Keratinocyte (primary cell): ENCODE results near the gene KLC3. TPM values are rescaled to one million over a fixed set of nuclear protein-coding genes. Genes with fewer than 3 reads are reported as not detected.

Source experiments
- DNase-seq: peaks from one replicate; pipeline ENCODE4 v3.0.0-alpha.2; 2011; ENCODE audit warnings: low read depth, missing footprints, low spot score
- FAIRE-seq: peaks from 2 replicates; lab custom pipeline; 2011; peaks lifted over from hg19 to GRCh38; lab: Jason Lieb, UNC
- H2AFZ ChIP-seq: 2 replicates; pipeline ENCODE4 v1.6.0; 2012; ENCODE audit warnings: low read length, control low read depth, inconsistent platforms; ENCODE audit not compliant: control insufficient read depth
- H3K27ac ChIP-seq: 2 replicates; pipeline ENCODE4 v1.5.1; 2011; ENCODE audit warnings: low read length; ENCODE audit not compliant: control insufficient read depth, insufficient read depth
- H3K27me3 ChIP-seq: 3 replicates; pipeline ENCODE4 v1.6.0; 2011; ENCODE audit warnings: low read length; ENCODE audit not compliant: control insufficient read depth, insufficient read depth; ENCODE audit errors: extremely low read depth
- H3K36me3 ChIP-seq, 2 experiments: 2 replicates in 1 of 2; 3 replicates in 1 of 2; pipeline ENCODE4 v1.5.1; 2011; ENCODE audit warnings: low read length in 2 of 2, mild to moderate bottlenecking in 1 of 2; ENCODE audit not compliant: control insufficient read depth in 2 of 2, insufficient read depth in 2 of 2; ENCODE audit errors: extremely low read depth in 1 of 2
- H3K4me1 ChIP-seq: 3 replicates; pipeline ENCODE4 v1.5.1; 2011; ENCODE audit warnings: low read length; ENCODE audit not compliant: control insufficient read depth, insufficient read depth; ENCODE audit errors: extremely low read depth
- H3K4me2 ChIP-seq: 3 replicates; pipeline ENCODE4 v1.6.0; 2011; ENCODE audit warnings: low read depth, low read length; ENCODE audit not compliant: control insufficient read depth, insufficient read depth; ENCODE audit errors: extremely low read depth
- H3K4me3 ChIP-seq, 3 experiments: fragments of 200-600 bp in 1 of 3; sonication (generic) in 1 of 3; 2 replicates in 2 of 3; 3 replicates in 1 of 3; pipeline ENCODE4 v1.5.1; 2011 to 2016; ENCODE audit warnings: low read length in 3 of 3, mild to moderate bottlenecking in 3 of 3, control low read depth in 2 of 3, inconsistent platforms in 1 of 3, low read depth in 1 of 3, mixed read lengths in 1 of 3, mixed run types in 1 of 3, moderate library complexity in 1 of 3; ENCODE audit not compliant: control insufficient read depth in 2 of 3, insufficient read depth in 2 of 3; ENCODE audit errors: extremely low read depth in 1 of 3
- H3K79me2 ChIP-seq: 2 replicates; pipeline ENCODE4 v1.6.0; 2012; ENCODE audit warnings: low read length; ENCODE audit not compliant: control insufficient read depth, insufficient read depth
- H3K9ac ChIP-seq: 3 replicates; pipeline ENCODE4 v1.6.0; 2011; ENCODE audit warnings: low read length; ENCODE audit not compliant: control insufficient read depth, insufficient read depth; ENCODE audit errors: extremely low read depth
- H3K9me1 ChIP-seq: 3 replicates; pipeline ENCODE4 v1.6.0; 2011; ENCODE audit warnings: low read length; ENCODE audit not compliant: control insufficient read depth, insufficient read depth; ENCODE audit errors: extremely low read depth
- H3K9me3 ChIP-seq: 2 replicates; pipeline ENCODE4 v1.5.1; 2012; ENCODE audit warnings: low read depth, low read length; ENCODE audit not compliant: control insufficient read depth
- H4K20me1 ChIP-seq: 3 replicates; pipeline ENCODE4 v1.6.0; 2011; ENCODE audit warnings: low read length; ENCODE audit not compliant: control insufficient read depth, insufficient read depth; ENCODE audit errors: extremely low read depth
- EZH2 ChIP-seq: IDR thresholded peaks from one replicate; pipeline ENCODE4 v1.6.1; 2012; ENCODE audit warnings: inconsistent platforms, mild to moderate bottlenecking, low read length, moderate library complexity
- dilution Hi-C: fragments of 300-500 bp; cut with MboI; formaldehyde crosslinking; loops from one replicate; pipeline ENCODE4 v1.7.0; 2020; ENCODE audit warnings: low sequenced_read_pairs; ENCODE audit not compliant: extremely low pct_ligation_motif_present
- polyA plus RNA-seq, 5 experiments: library from polyadenylated mRNA; depleted of rRNA in 3 of 5; stranded (reverse) in 3 of 5; stranded (forward) in 1 of 5; unstranded in 1 of 5; fragments of >200 nt; gene quantifications; 1 replicate in 1 of 5; 2 replicates in 3 of 5; 3 replicates in 1 of 5; pipeline versions ENCODE4 v1.2.1 to v1.2.3, GENCODE V29; 2011 to 2012; ENCODE audit warnings: missing spikeins in 2 of 5, low read depth in 1 of 5, low replicate concordance in 1 of 5
- TF ChIP-seq, protein P1 (sequence below), 3 experiments: IDR thresholded peaks in 1 of 3; conservative IDR thresholded peaks in 1 of 3; optimal IDR thresholded peaks in 1 of 3; 2 replicates in 2 of 3; 3 replicates in 1 of 3; pipeline versions ENCODE3 to v1.5.1; 2011; ENCODE audit warnings: low read length in 3 of 3, mild to moderate bottlenecking in 3 of 3, moderate library complexity in 2 of 3, control low read depth in 1 of 3, inconsistent platforms in 1 of 3; ENCODE audit not compliant: insufficient read depth in 2 of 3; ENCODE audit errors: extremely low read depth in 1 of 3

KLC3 gene
- polyA plus RNA-seq, 1 donor (not counting 4 experiments of a cell fraction or from before 2014, with no cell fraction given): 14.7 TPM

DNA sequence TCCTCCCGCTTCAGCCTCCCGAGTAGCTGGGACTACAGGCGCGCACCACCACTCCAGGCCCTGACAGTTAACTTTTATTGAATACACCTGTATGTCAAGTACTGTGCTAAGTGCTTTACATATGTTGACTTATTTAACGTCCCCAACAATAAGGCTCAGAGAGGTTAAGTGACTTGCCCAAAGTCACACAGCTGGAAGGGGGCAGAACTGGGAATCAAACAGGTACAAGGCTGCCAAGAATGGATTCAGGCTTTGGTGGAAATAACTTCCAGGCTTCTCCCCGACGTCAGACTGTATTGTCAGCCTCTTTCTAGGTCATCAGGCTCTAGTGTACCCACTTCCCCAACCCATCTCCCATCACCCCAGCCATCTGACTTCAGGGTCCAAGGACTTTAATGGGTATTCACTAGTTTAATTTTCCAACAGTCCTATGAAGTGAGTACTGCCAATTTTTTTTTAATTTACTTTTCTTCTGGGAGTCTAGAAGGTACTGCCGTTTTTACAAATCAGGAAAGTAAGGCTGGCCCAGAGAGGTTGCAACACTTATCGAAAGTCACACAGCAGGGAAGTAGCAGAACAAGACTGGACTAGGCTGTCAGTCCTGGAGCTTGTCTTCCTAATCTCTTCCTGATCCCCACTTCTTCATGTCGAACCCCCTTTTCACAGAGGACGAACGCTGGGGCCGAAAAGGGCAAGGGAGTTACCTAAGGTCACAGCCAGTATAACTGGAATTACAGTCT lies 13.0 kb upstream of the KLC3 start:
- peaks cover 10% of the 10 kb centered on the region for H3K27me3 ChIP-seq
- DNase-seq (no peak), FAIRE-seq (no peak)
- no peaks in the 10 kb centered on the region for H3K9me1 ChIP-seq
- dilution Hi-C loops: no loop called here
- TF ChIP-seq, protein P1, sequence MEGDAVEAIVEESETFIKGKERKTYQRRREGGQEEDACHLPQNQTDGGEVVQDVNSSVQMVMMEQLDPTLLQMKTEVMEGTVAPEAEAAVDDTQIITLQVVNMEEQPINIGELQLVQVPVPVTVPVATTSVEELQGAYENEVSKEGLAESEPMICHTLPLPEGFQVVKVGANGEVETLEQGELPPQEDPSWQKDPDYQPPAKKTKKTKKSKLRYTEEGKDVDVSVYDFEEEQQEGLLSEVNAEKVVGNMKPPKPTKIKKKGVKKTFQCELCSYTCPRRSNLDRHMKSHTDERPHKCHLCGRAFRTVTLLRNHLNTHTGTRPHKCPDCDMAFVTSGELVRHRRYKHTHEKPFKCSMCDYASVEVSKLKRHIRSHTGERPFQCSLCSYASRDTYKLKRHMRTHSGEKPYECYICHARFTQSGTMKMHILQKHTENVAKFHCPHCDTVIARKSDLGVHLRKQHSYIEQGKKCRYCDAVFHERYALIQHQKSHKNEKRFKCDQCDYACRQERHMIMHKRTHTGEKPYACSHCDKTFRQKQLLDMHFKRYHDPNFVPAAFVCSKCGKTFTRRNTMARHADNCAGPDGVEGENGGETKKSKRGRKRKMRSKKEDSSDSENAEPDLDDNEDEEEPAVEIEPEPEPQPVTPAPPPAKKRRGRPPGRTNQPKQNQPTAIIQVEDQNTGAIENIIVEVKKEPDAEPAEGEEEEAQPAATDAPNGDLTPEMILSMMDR (optimal IDR thresholded peaks at IDR 0.05 in 1 of 3, IDR thresholded peaks at IDR 0.05 in 1 of 3, conservative IDR thresholded peaks at IDR 0.05 in 1 of 3; ENCODE audit: extremely low read depth in 1 of 3, insufficient read depth in 2 of 3, low read length in 3 of 3): no peak
- TF ChIP-seq EZH2: no peak
- no peaks in the 10 kb centered on the region for H3K36me3 ChIP-seq
- H3K79me2 ChIP-seq: no peaks in the 10 kb centered on the region
- no peak overlapping the region for H3K4me2 ChIP-seq
- no peak overlapping the region for H3K9ac ChIP-seq
- no peaks in the 10 kb centered on the region for H4K20me1 ChIP-seq
- no peak overlapping the region for H3K27ac ChIP-seq
- no peaks in the 10 kb centered on the region for H3K4me1 ChIP-seq
- H3K4me3 ChIP-seq: no peak overlapping the region
- H3K9me3 ChIP-seq: no peaks in the 10 kb centered on the region
- no peak overlapping the region for H2AFZ ChIP-seq

DNA sequence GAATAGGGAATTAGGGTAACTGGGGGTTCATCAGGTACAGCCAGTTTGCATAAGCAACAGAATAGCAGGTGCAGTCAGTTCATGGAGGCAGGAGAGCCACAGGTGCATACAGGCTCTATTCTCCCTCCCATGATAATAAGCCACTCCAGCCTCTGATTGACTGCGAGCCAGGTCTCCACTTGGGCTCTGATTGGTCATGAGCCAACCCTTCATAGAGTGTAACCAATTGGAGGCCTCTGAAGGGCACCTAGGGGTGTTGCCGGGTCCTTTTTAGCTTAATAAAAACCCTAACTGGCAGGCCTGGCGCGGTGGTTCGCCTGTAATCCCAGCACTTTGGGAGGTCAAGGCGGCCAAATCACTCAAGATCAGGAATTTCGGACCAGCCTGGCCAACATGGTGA lies 9.1 kb upstream of the KLC3 start:
- no peak overlapping the region for H3K4me2 ChIP-seq
- no peaks in the 10 kb centered on the region for H4K20me1 ChIP-seq
- FAIRE-seq: no peak
- no peaks in the 10 kb centered on the region for H3K9me1 ChIP-seq
- H3K9ac ChIP-seq: no peak overlapping the region
- no peaks in the 10 kb centered on the region for H3K79me2 ChIP-seq
- DNase-seq: no peak
- H3K27me3 ChIP-seq: no peaks in the 10 kb centered on the region
- dilution Hi-C loops: no loop called here
- no peak overlapping the region for H3K27ac ChIP-seq
- TF ChIP-seq, protein P1 (optimal IDR thresholded peaks at IDR 0.05 in 1 of 3, IDR thresholded peaks at IDR 0.05 in 1 of 3, conservative IDR thresholded peaks at IDR 0.05 in 1 of 3; ENCODE audit: extremely low read depth in 1 of 3, insufficient read depth in 2 of 3, low read length in 3 of 3): no peak
- no peak for TF ChIP-seq EZH2
- H3K36me3 ChIP-seq: no peaks in the 10 kb centered on the region
- peaks cover 3% of the 10 kb centered on the region for H3K4me1 ChIP-seq
- H3K9me3 ChIP-seq: no peaks in the 10 kb centered on the region
- no peak overlapping the region for H2AFZ ChIP-seq
- no peak overlapping the region for H3K4me3 ChIP-seq
